GM06990 (cell line): ENCODE data around the gene SEMA5A.

Source experiments
- DNase-seq: peaks from one replicate; pipeline ENCODE4 v3.0.0-alpha.2; 2011; ENCODE audit not compliant: insufficient read length; ENCODE audit errors: extremely low read depth
- H3K27me3 ChIP-seq: replicated peaks from 2 replicates; pipeline ENCODE4 v1.6.0; 2011; ENCODE audit warnings: low read length; ENCODE audit not compliant: control insufficient read depth, insufficient read depth
- H3K36me3 ChIP-seq: 2 replicates; pipeline ENCODE4 v1.5.1; 2011; ENCODE audit warnings: low read length; ENCODE audit not compliant: control insufficient read depth, insufficient read depth
- H3K4me3 ChIP-seq: replicated peaks from 2 replicates; pipeline ENCODE4 v1.5.1; 2011; ENCODE audit warnings: low read depth, mild to moderate bottlenecking, control low read depth, low read length
- CTCF ChIP-seq: IDR thresholded peaks from 2 replicates; pipeline ENCODE4 v1.5.1; 2011; ENCODE audit warnings: low read length, control low read depth, mild to moderate bottlenecking, inconsistent platforms; ENCODE audit not compliant: insufficient read depth, poor library complexity, severe bottlenecking

Gene SEMA5A

GRCh38 chr5:9587135-9587534 lies 41.3 kb upstream of the SEMA5A start:
- Histone ChIP-seq H3K27me3 (no peaks in the 10 kb centered on the region), H3K4me3 (no peak overlapping the region), H3K36me3 (no peaks in the 10 kb centered on the region)
- no peak for DNase-seq
- no peak for TF ChIP-seq CTCF

DNA sequence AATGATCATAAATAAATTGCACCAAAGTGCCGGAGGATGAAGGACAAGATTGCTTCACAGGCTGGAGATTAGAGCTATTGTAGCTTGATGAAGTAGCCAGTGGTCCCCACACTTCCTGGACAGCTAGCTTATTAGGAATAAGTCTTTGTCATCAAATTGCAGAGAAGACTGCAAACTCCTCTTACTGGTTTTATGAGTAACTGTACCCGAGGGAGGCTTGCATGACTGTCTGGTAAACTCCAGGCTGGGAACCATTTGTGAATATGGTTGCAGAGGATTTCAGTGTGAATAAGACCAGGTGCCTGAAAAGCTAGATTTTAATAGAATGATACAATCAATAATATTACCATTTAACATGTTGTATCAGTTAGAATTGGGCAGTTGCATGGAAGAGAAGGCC lies 36.5 kb upstream of the SEMA5A start:
- Histone ChIP-seq H3K4me3 (no peak overlapping the region), H3K27me3 (no peaks in the 10 kb centered on the region), H3K36me3 (no peaks in the 10 kb centered on the region)
- no peak for TF ChIP-seq CTCF
- no peak for DNase-seq

- DNase-seq, result no peak
- no peak for TF ChIP-seq CTCF
- Histone ChIP-seq H3K4me3 (no peak overlapping the region), H3K36me3 (no peaks in the 10 kb centered on the region), H3K27me3 (no peaks in the 10 kb centered on the region; the same call in 1 of the 2 replicates)
Measured at GRCh38 chr5:9573796-9574195, 27.9 kb upstream of the SEMA5A start.

- H3K27me3 ChIP-seq, result no peaks in the 10 kb centered on the region; the same call in 1 of the 2 replicates
- DNase-seq, result no peak
- TF ChIP-seq CTCF, result no peak
- no peak overlapping the region for H3K4me3 ChIP-seq
- no peaks in the 10 kb centered on the region for H3K36me3 ChIP-seq
Measured at GRCh38 chr5:9572246-9572645, 26.4 kb upstream of the SEMA5A start.

GRCh38 chr5:9570876-9571275 lies 25.0 kb upstream of the SEMA5A start:
- TF ChIP-seq CTCF, result no peak
- no peaks in the 10 kb centered on the region for H3K36me3 ChIP-seq
- no peaks in the 10 kb centered on the region; the same call in 1 of the 2 replicates for H3K27me3 ChIP-seq
- no peak overlapping the region for H3K4me3 ChIP-seq
- DNase-seq, result no peak

DNA sequence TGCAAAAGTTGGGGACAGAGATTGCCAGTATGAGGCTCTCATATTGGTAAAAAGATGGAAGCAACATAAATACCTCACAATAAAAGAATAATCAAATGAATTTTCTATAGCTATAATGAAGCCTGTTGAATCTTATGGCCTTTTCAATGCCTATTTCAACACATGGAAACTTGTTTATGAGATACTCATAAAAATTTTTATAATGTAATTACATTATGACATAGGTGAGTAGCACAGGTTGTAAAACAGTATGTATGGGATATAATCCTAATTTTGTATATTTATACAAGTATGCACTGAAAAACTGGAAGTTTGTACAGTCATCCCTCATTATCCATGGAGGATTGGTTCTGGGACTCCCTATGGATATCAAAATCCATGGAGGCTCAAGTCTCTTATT lies 21.2 kb upstream of the SEMA5A start:
- no peak for DNase-seq
- H3K4me3 ChIP-seq, result no peak overlapping the region
- no peak for TF ChIP-seq CTCF
- H3K27me3 ChIP-seq, result no peaks in the 10 kb centered on the region; the same call in 1 of the 2 replicates
- no peaks in the 10 kb centered on the region for H3K36me3 ChIP-seq
